Measurements from ENCODE around the gene BMPER. TPM values are rescaled to one million over a fixed set of nuclear protein-coding genes. Genes with fewer than 3 reads are reported as not detected.

BMPER gene
- total RNA-seq, 1 donor from 2014 or later, result 5.2 TPM

- TF ChIP-seq POLR2AphosphoS5 (IDR thresholded peaks at IDR 0.05; ENCODE audit: insufficient read depth in 1 of 2, low read depth in 1 of 2) (no peak), POLR2A (IDR thresholded peaks at IDR 0.05) (no peak), CTCF (IDR thresholded peaks at IDR 0.05) (no peak)
- H3K4me1 ChIP-seq, result no peaks in the 10 kb centered on the region
- no peak for DNase-seq (ENCODE audit: extremely low spot score in 2 of 2)
- H3K36me3 ChIP-seq, result no peaks in the 10 kb centered on the region
- H3K27ac ChIP-seq, result no peak overlapping the region
- no peaks in the 10 kb centered on the region for H3K27me3 ChIP-seq
- H3K9me3 ChIP-seq, result no peaks in the 10 kb centered on the region
- no peak overlapping the region for H3K4me3 ChIP-seq
- intact Hi-C loops (cut with DNase I), result no loop called here
Observed at GRCh38 chr7:34070511-34071323, 165.4 kb downstream of the BMPER start.

GRCh38 chr7:34073676-34074075, 168.3 kb downstream of the BMPER start:
- no peak overlapping the region for H3K4me3 ChIP-seq
- no peaks in the 10 kb centered on the region for H3K27me3 ChIP-seq
- no peaks in the 10 kb centered on the region for H3K4me1 ChIP-seq
- no peak for TF ChIP-seq CTCF (IDR thresholded peaks at IDR 0.05)
- TF ChIP-seq POLR2AphosphoS5 (IDR thresholded peaks at IDR 0.05; ENCODE audit: insufficient read depth in 1 of 2, low read depth in 1 of 2), result no peak
- TF ChIP-seq POLR2A (IDR thresholded peaks at IDR 0.05), result no peak
- DNase-seq (ENCODE audit: extremely low spot score in 2 of 2), result no peak
- no peak overlapping the region for H3K27ac ChIP-seq
- H3K36me3 ChIP-seq, result no peaks in the 10 kb centered on the region
- H3K9me3 ChIP-seq, result no peaks in the 10 kb centered on the region
- intact Hi-C loops (cut with DNase I), result no loop called here

- intact Hi-C loops (cut with DNase I), result no loop called here
- Histone ChIP-seq H3K4me3 (no peak overlapping the region), H3K36me3 (no peaks in the 10 kb centered on the region), H3K27ac (no peak overlapping the region), H3K9me3 (no peaks in the 10 kb centered on the region), H3K4me1 (no peaks in the 10 kb centered on the region), H3K27me3 (no peaks in the 10 kb centered on the region)
- no peak for DNase-seq (ENCODE audit: extremely low spot score in 2 of 2)
- no peak for TF ChIP-seq POLR2AphosphoS5 (IDR thresholded peaks at IDR 0.05; ENCODE audit: insufficient read depth in 1 of 2, low read depth in 1 of 2)
- TF ChIP-seq CTCF (IDR thresholded peaks at IDR 0.05), result no peak
- TF ChIP-seq POLR2A (IDR thresholded peaks at IDR 0.05), result no peak
Observed at GRCh38 chr7:34074421-34074820, 169.1 kb downstream of the BMPER start.

GRCh38 chr7:34075523-34076370, 170.4 kb downstream of the BMPER start:
- intact Hi-C loops (cut with DNase I), result no loop called here
- TF ChIP-seq CTCF (IDR thresholded peaks at IDR 0.05) (no peak), POLR2A (IDR thresholded peaks at IDR 0.05) (no peak), POLR2AphosphoS5 (IDR thresholded peaks at IDR 0.05; ENCODE audit: insufficient read depth in 1 of 2, low read depth in 1 of 2) (no peak)

More at GRCh38 chr7:34075523-34076370, 170.4 kb downstream of the BMPER start:
- Histone ChIP-seq H3K36me3 (no peaks in the 10 kb centered on the region), H3K4me1 (no peaks in the 10 kb centered on the region), H3K4me3 (no peak overlapping the region), H3K9me3 (no peaks in the 10 kb centered on the region), H3K27me3 (no peaks in the 10 kb centered on the region), H3K27ac (no peak overlapping the region)
- no peak for DNase-seq (ENCODE audit: extremely low spot score in 2 of 2)

Data from vagina (tissue), 2 donors.